Inferior parietal cortex (tissue), 1 donor: ENCODE results near the gene SH3GLB1.

Experiments used
- DNase-seq: peaks from one replicate; pipeline ENCODE4 v3.0.0-alpha.2; 2016; ENCODE audit errors: extremely low spot score

SH3GLB1 gene

GRCh38 chr1:86773341-86774288 lies 69.2 kb downstream of the SH3GLB1 start:
- DNase-seq = no peak

- DNase-seq = no peak
Measured at GRCh38 chr1:86774305-86775295, 70.2 kb downstream of the SH3GLB1 start.

- DNase-seq = no peak
Measured at GRCh38 chr1:86775395-86775794, 71.0 kb downstream of the SH3GLB1 start.

DNA sequence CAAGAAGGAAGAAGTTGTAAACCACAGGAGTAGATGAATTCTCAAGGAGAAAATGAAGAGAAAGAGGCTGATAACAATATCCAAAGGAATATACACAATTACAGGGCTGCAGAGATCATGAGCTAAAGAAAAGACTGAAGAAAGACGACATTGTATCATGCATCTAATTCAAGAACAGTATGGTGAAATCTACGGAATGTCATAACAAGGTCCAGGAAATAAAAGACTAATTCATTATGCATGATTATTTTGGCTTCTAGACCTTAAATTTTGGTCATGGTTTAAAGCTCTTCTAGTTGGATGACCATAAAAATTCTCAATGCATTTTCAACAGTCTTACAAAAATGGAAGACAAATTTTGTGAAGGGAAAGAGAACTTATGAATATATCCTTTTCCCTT lies 71.7 kb downstream of the SH3GLB1 start:
- DNase-seq = no peak

- no peak for DNase-seq
Measured at GRCh38 chr1:86778569-86779239, 74.3 kb downstream of the SH3GLB1 start.

DNA sequence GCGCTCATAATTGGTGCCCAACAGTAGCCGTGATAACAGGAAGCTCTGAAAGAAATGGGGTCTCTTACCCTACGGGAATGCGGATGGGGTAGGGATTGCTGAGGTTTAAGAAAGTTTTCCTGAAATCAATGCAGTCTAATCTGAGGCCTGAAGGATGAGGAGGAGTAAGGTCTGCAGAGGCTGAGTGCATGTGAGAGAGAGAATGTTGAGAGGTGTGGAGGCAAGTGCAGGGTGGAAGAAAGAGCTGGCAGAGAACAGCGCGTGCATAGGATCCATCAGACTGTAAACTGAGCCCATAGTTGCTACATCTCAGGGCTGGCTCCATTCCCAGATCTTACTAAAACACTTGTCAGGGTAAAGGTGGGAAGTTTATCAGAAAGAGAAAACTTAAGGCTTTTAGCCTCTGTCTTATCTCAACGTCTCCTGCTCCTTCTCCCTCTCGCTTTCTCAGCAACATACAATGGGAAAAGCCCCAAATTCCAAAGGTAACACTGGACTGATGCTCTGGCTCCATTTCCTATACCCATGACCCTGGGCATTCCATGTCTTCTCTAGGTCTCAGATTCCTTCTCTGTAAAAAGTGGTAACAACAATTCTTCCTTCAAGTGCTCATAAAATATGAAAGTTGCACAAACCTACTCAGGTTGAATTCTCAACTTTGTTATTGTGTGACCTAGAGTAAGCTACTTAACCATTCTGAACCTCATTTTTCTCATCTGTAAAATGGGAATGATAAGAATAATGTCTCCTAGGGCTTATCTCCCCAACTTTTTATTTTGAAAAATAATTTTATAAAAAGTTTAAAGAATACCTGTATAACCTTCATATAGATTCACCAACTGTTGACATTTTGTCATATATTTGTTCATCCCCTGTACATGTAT lies 75.2 kb downstream of the SH3GLB1 start:
- DNase-seq = no peak

- DNase-seq = no peak
Measured at GRCh38 chr1:86782482-86782881, 78.1 kb downstream of the SH3GLB1 start.

- DNase-seq = no peak
Measured at GRCh38 chr1:86787621-86788020, 83.2 kb downstream of the SH3GLB1 start.

DNA sequence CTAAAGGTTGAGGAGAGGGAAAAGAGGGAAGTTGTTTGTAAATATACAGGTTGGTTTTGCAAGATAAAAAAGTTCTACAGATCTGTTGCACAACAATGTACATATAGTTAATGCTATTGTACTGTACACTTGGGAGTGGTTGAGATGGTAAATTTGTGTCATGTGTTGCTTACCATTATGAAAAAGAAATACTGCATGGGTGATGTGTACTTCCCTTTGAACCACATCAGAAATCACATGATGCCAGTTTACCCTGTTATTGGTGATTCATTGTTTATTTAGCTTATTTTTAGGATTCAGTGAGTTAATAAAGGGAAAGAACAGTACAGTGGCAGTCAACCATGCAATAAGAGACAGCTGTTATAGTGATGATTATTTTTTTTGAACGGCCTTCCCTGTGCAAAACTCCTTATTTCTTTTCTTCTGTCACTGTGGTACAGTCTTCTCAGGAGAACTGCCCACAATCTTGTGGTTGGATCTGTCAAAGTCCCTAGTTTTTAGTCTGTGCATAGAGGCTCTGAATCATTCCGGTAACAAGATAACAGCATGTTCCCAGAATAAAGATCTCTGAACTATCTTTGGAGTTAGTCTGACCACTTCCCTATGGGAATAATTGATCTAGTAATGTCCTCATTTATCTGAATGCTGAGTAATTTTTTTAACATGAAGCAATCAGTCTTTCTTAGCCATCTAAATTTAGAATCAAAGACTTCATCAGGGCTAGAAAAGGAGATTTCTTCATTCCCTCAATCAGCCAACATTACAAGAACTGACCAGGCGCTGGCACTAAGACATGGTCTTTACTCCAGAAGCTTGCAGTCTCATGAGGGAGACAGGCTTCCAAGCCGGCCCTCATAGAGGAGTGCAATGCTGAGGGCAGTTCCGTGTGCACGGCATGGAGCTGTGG lies 84.2 kb downstream of the SH3GLB1 start:
- DNase-seq = peak; percentile 30

- DNase-seq = no peak
Measured at GRCh38 chr1:86795316-86795715, 90.9 kb downstream of the SH3GLB1 start.
